B cell (primary cell): ENCODE results near the gene ISLR. TPM values are rescaled to one million over a fixed set of nuclear protein-coding genes. Genes with fewer than 3 reads are reported as not detected.

Experiments
- ATAC-seq: fragments of 200-7000 bp; cut with Tn5 transposase; one replicate; pipeline ENCODE4 v1.10.0; 2021; ENCODE audit warnings: low read depth, mild to moderate bottlenecking, moderate number of reproducible peaks, moderate library complexity
- CTCF ChIA-PET: fragments of 350-600 bp; sonication (Branson Sonifier 250); formaldehyde crosslinking; loops from one replicate; lab custom pipeline; 2021; ENCODE audit warnings: antibody characterized with exemption, inconsistent platforms; lab: Charles Lee
- POLR2A ChIA-PET: fragments of 350-600 bp; sonication (Branson Sonifier 250); formaldehyde crosslinking; loops from one replicate; lab custom pipeline; 2021; ENCODE audit warnings: antibody characterized with exemption; lab: Charles Lee
- DNase-seq: peaks from one replicate; pipeline ENCODE4 v3.0.0; 2013
- H2AFZ ChIP-seq: 2 replicates; pipeline ENCODE4 v1.6.1; 2012; ENCODE audit warnings: mild to moderate bottlenecking, low read depth, low read length; ENCODE audit not compliant: insufficient read depth, poor library complexity, severe bottlenecking
- H3K27ac ChIP-seq, 2 donors: 1 replicate in 1 of 2; 2 replicates in 1 of 2; pipeline ENCODE4 v1.5.1; 2012 to 2013; ENCODE audit warnings: low read length in 2 of 2, mild to moderate bottlenecking in 2 of 2, moderate library complexity in 1 of 2
- H3K27me3 ChIP-seq, 4 experiments: fragments of 200-600 bp in 1 of 4; sonication (generic) in 1 of 4; replicated peaks in 1 of 4; 1 replicate in 2 of 4; 2 replicates in 2 of 4; pipeline versions ENCODE4 v1.6.1 to v1.7.0; 2013 to 2016; ENCODE audit warnings: low read length in 3 of 4, mild to moderate bottlenecking in 2 of 4, mixed read lengths in 1 of 4, moderate library complexity in 1 of 4; ENCODE audit not compliant: insufficient read depth in 4 of 4, control insufficient read depth in 3 of 4; ENCODE audit errors: control extremely low read depth in 1 of 4
- H3K36me3 ChIP-seq, 2 experiments: replicated peaks in 1 of 2; 1 replicate in 1 of 2; 2 replicates in 1 of 2; pipeline versions ENCODE4 v1.6.1 to v1.7.1; 2013; ENCODE audit warnings: low read length in 1 of 2; ENCODE audit not compliant: insufficient read depth in 2 of 2, control insufficient read depth in 1 of 2; ENCODE audit errors: control extremely low read depth in 1 of 2, extremely low read depth in 1 of 2
- H3K4me1 ChIP-seq, 2 donors: fragments of 200-600 bp in 1 of 2; sonication (generic) in 1 of 2; 1 replicate in 1 of 2; 2 replicates in 1 of 2; pipeline versions ENCODE4 v1.5.1 to v1.6.1; 2013 to 2017; ENCODE audit warnings: low read length in 2 of 2; ENCODE audit not compliant: control insufficient read depth in 2 of 2, insufficient read depth in 2 of 2
- H3K4me2 ChIP-seq: replicated peaks from 2 replicates; pipeline ENCODE3; 2012; ENCODE audit warnings: mild to moderate bottlenecking, low read depth, low read length; ENCODE audit not compliant: poor library complexity, severe bottlenecking
- H3K4me3 ChIP-seq, 5 experiments: fragments of 200-600 bp in 1 of 5; sonication (generic) in 1 of 5; 1 replicate in 3 of 5; 2 replicates in 2 of 5; pipeline versions ENCODE4 v1.5.1 to v1.7.0; 2011 to 2016; ENCODE audit warnings: low read length in 4 of 5, mild to moderate bottlenecking in 4 of 5, low read depth in 2 of 5, control low read depth in 1 of 5, moderate library complexity in 1 of 5; ENCODE audit not compliant: insufficient read depth in 1 of 5; ENCODE audit errors: control extremely low read depth in 1 of 5, extremely low read depth in 1 of 5
- H3K79me2 ChIP-seq: fragments of 200-600 bp; sonication (generic); one replicate; pipeline ENCODE4 v1.6.0; 2016; ENCODE audit warnings: low read length; ENCODE audit not compliant: control insufficient read depth, insufficient read depth
- H3K9ac ChIP-seq: fragments of 200-600 bp; sonication (generic); 2 replicates; pipeline ENCODE4 v1.6.1; 2017; ENCODE audit warnings: mild to moderate bottlenecking, low read length, moderate library complexity
- H3K9me3 ChIP-seq, 3 donors: one replicate each; pipeline versions ENCODE4 v1.6.1 to v1.7.1; 2013; ENCODE audit warnings: low read length in 2 of 3; ENCODE audit not compliant: control insufficient read depth in 2 of 3, insufficient read depth in 1 of 3; ENCODE audit errors: control extremely low read depth in 1 of 3
- H4K20me1 ChIP-seq: 2 replicates; pipeline ENCODE4 v1.6.0; 2012; ENCODE audit warnings: mild to moderate bottlenecking, low read length; ENCODE audit not compliant: insufficient read depth, control insufficient read depth, poor library complexity, severe bottlenecking
- H3K27ac Mint-ChIP-seq: one replicate; pipeline ENCODE4 v1.8.0; 2021; ENCODE audit warnings: mixed read lengths
- H3K27me3 Mint-ChIP-seq: one replicate; pipeline ENCODE4 v1.8.0; 2021; ENCODE audit warnings: mixed read lengths
- H3K4me1 Mint-ChIP-seq: one replicate; pipeline ENCODE4 v1.8.0; 2021; ENCODE audit warnings: mixed read lengths
- H3K4me3 Mint-ChIP-seq: one replicate; pipeline ENCODE4 v1.8.0; 2021; ENCODE audit warnings: mixed read lengths
- H3K9me3 Mint-ChIP-seq: one replicate; pipeline ENCODE4 v1.8.0; 2022; ENCODE audit warnings: mixed read lengths; ENCODE audit not compliant: insufficient read depth
- EZH2 ChIP-seq: IDR thresholded peaks from 2 replicates; pipeline ENCODE4 v1.6.1; 2012; ENCODE audit warnings: borderline replicate concordance, low read depth, mild to moderate bottlenecking, moderate library complexity, low read length; ENCODE audit not compliant: insufficient read depth, poor library complexity, severe bottlenecking
- WGBS: methylation state at CpG from one replicate; pipeline ENCODE4 v1.1.5; 2013; ENCODE audit warnings: missing lambda C conversion rate; ENCODE audit not compliant: insufficient coverage; 5-methylcytosine and 5-hydroxymethylcytosine counted together
- intact Hi-C: fragments of 100-400 bp; cut with micrococcal nuclease; formaldehyde crosslinking; loops from one replicate; pipeline ENCODE4 v1.10.0; 2022
- polyA plus RNA-seq: library from polyadenylated mRNA; depleted of rRNA; stranded (reverse); fragments of >200 nt; gene quantifications from 2 replicates; pipeline ENCODE4 v1.2.3, GENCODE V29; 2012
- total RNA-seq, 2 donors: library from RNA; stranded (reverse); fragments of 120-200 nt in 1 of 2; gene quantifications; 1 replicate in 1 of 2; 2 replicates in 1 of 2; pipeline versions ENCODE4 v1.2.3 to v1.2.4, GENCODE V29; 2013 to 2022
- TF ChIP-seq, protein P1 (sequence below): fragments of 200-600 bp; IDR thresholded peaks from one replicate; pipeline ENCODE4 v1.8.0; 2022; ENCODE audit warnings: antibody characterized with exemption, mild to moderate bottlenecking

Gene ISLR
- total and polyA plus RNA-seq, 2 donors (not counting 1 experiment from before 2014, with no cell fraction given): not detected

- Histone ChIP-seq H2AFZ (no peak overlapping the region), H3K9me3 (no peaks in the 10 kb centered on the region), H3K36me3 (no peaks in the 10 kb centered on the region), H3K27me3 (peaks cover 0 to 5% (median 0%) of the 10 kb centered on the region in 4 experiments), H3K27ac (no peak overlapping the region), H3K4me1 (no peaks in the 10 kb centered on the region), H4K20me1 (no peaks in the 10 kb centered on the region), H3K4me2 (no peak overlapping the region), H3K4me3 (no peak overlapping the region), H3K9ac (no peak overlapping the region), H3K79me2 (no peaks in the 10 kb centered on the region)
- DNase-seq: no peak
- intact Hi-C loops: no loop called here
- 80% methylated on average over 4 of the region's 4 CpGs for WGBS
- CTCF ChIA-PET: no interaction called here
- H3K27me3 Mint-ChIP-seq: peaks cover 4% of the 10 kb centered on the region
- H3K4me3 Mint-ChIP-seq: no peak overlapping the region
- H3K4me1 Mint-ChIP-seq: no peaks in the 10 kb centered on the region
- POLR2A ChIA-PET: no interaction called here
- no peaks in the 10 kb centered on the region for H3K9me3 Mint-ChIP-seq
- no peak for ATAC-seq
- H3K27ac Mint-ChIP-seq: no peak overlapping the region
- TF ChIP-seq, protein P1, sequence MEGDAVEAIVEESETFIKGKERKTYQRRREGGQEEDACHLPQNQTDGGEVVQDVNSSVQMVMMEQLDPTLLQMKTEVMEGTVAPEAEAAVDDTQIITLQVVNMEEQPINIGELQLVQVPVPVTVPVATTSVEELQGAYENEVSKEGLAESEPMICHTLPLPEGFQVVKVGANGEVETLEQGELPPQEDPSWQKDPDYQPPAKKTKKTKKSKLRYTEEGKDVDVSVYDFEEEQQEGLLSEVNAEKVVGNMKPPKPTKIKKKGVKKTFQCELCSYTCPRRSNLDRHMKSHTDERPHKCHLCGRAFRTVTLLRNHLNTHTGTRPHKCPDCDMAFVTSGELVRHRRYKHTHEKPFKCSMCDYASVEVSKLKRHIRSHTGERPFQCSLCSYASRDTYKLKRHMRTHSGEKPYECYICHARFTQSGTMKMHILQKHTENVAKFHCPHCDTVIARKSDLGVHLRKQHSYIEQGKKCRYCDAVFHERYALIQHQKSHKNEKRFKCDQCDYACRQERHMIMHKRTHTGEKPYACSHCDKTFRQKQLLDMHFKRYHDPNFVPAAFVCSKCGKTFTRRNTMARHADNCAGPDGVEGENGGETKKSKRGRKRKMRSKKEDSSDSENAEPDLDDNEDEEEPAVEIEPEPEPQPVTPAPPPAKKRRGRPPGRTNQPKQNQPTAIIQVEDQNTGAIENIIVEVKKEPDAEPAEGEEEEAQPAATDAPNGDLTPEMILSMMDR: no peak
- no peak for TF ChIP-seq EZH2
Observed at GRCh38 chr15:74193299-74193718, 19.8 kb downstream of the ISLR start.

DNA sequence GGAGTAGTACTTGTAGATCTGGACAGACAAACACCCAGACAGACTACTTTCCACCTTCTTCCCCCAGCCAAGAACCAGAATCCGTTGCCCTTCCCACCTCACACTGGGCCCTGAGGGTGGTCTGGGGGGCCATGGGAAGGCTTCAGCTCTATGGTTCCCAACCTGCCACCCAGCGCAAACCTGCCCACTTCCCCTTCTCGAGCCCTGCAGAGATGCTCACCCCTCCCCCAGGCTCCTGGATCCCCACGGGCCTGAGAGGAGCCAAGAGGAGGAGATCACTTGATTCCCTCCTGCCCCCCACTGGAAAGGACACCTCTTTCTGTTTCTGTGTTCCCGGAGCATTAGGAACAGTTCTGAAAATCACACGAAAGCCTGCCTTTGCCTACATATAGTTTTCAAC, 20.4 kb downstream of the ISLR start:
- no peak overlapping the region for H3K4me2 ChIP-seq
- POLR2A ChIA-PET: no interaction called here

More for the DNA sequence above, 20.4 kb downstream of the ISLR start:
- no peaks in the 10 kb centered on the region for H3K9me3 Mint-ChIP-seq
- peaks cover 4% of the 10 kb centered on the region for H3K27me3 Mint-ChIP-seq
- no peak overlapping the region for H3K27ac Mint-ChIP-seq
- Histone ChIP-seq H3K27ac (no peak overlapping the region), H4K20me1 (no peaks in the 10 kb centered on the region), H3K4me1 (no peaks in the 10 kb centered on the region), H3K9me3 (no peaks in the 10 kb centered on the region), H3K4me3 (no peak overlapping the region), H3K79me2 (no peaks in the 10 kb centered on the region), H3K27me3 (peaks cover 0 to 5% (median 0%) of the 10 kb centered on the region in 4 experiments), H2AFZ (no peak overlapping the region), H3K36me3 (no peaks in the 10 kb centered on the region), H3K9ac (no peak overlapping the region)
- H3K4me1 Mint-ChIP-seq: no peaks in the 10 kb centered on the region
- intact Hi-C loops: no loop called here
- TF ChIP-seq EZH2: no peak
- TF ChIP-seq, protein P1: no peak
- DNase-seq (no peak), ATAC-seq (no peak)
- 47% methylated on average over 4 of the region's 6 CpGs for WGBS
- no peak overlapping the region for H3K4me3 Mint-ChIP-seq
- CTCF ChIA-PET: no interaction called here
